H1 (cell line): ENCODE results near the gene ZSWIM7. TPM values are rescaled to one million over a fixed set of nuclear protein-coding genes. Genes with fewer than 3 reads are reported as not detected.
A peak's percentile ranks its signal among the peaks of the same experiment; 100 is the strongest.

Experiments
- CTCF ChIA-PET: fragments of 300-600 bp; sonication (Branson Sonifier 250); formaldehyde crosslinking; loops from one replicate; lab custom pipeline; 2021; ENCODE audit not compliant: partially characterized antibody; lab: Charles Lee
- POLR2A ChIA-PET: fragments of 300-600 bp; sonication (Branson Sonifier 250); formaldehyde crosslinking; loops from one replicate; lab custom pipeline; 2021; ENCODE audit warnings: inconsistent platforms; ENCODE audit not compliant: partially characterized antibody; lab: Charles Lee
- DNase-seq, 2 experiments: peaks; one replicate each; pipeline versions ENCODE4 v3.0.0 to v3.0.0-alpha.2; 2010 to 2022; ENCODE audit warnings: low spot score in 2 of 2, low read depth in 1 of 2, mixed read lengths in 1 of 2
- FAIRE-seq: peaks from 2 replicates; lab custom pipeline; 2011; peaks lifted over from hg19 to GRCh38; lab: Jason Lieb, UNC
- H2AFZ ChIP-seq: 2 replicates; pipeline ENCODE4 v1.8.1; 2012; ENCODE audit warnings: low read length, inconsistent platforms
- H2AK5ac ChIP-seq: 2 replicates; pipeline ENCODE4 v1.6.1; 2013; ENCODE audit warnings: low read depth, low read length
- H2BK120ac ChIP-seq: replicated peaks from 2 replicates; pipeline ENCODE3; 2013; ENCODE audit warnings: low read depth, low read length, inconsistent platforms
- H2BK12ac ChIP-seq: 2 replicates; pipeline ENCODE4 v1.6.1; 2013; ENCODE audit warnings: low read depth, low read length
- H2BK15ac ChIP-seq: 2 replicates; pipeline ENCODE4 v1.6.1; 2013; ENCODE audit warnings: low read length
- H2BK20ac ChIP-seq: 2 replicates; pipeline ENCODE4 v1.6.1; 2013; ENCODE audit warnings: low read length
- H2BK5ac ChIP-seq: 2 replicates; pipeline ENCODE4 v1.6.1; 2013; ENCODE audit warnings: low read depth, low read length
- H3K14ac ChIP-seq: 2 replicates; pipeline ENCODE4 v1.6.1; 2013; ENCODE audit warnings: inconsistent platforms; ENCODE audit not compliant: insufficient read length
- H3K18ac ChIP-seq: 2 replicates; pipeline ENCODE4 v1.6.1; 2013; ENCODE audit warnings: low read length; ENCODE audit errors: extremely low read depth
- H3K23ac ChIP-seq: 2 replicates; pipeline ENCODE4 v1.6.1; 2013; ENCODE audit warnings: inconsistent platforms; ENCODE audit not compliant: insufficient read length
- H3K23me2 ChIP-seq: 2 replicates; pipeline ENCODE4 v1.6.1; 2013; ENCODE audit warnings: low read depth, low read length
- H3K27ac ChIP-seq: 2 replicates; pipeline ENCODE4 v1.6.1; 2011; ENCODE audit warnings: low read depth, low read length, inconsistent platforms
- H3K27me3 ChIP-seq, 4 experiments: replicated peaks in 1 of 4; 1 replicate in 1 of 4; 2 replicates in 3 of 4; pipeline versions ENCODE4 v1.6.1 to v1.8.1; 2011 to 2013; ENCODE audit warnings: low read length in 3 of 4, mild to moderate bottlenecking in 3 of 4, inconsistent platforms in 2 of 4, mixed read lengths in 2 of 4, moderate library complexity in 1 of 4; ENCODE audit not compliant: control insufficient read depth in 3 of 4, insufficient read depth in 3 of 4; ENCODE audit errors: extremely low read depth in 1 of 4
- H3K36me3 ChIP-seq, 4 experiments: 2 replicates each; pipeline versions ENCODE4 v1.6.1 to v1.8.1; 2011 to 2013; ENCODE audit warnings: mild to moderate bottlenecking in 4 of 4, low read length in 3 of 4, moderate library complexity in 2 of 4, control low read depth in 1 of 4, inconsistent platforms in 1 of 4; ENCODE audit not compliant: insufficient read depth in 4 of 4, control insufficient read depth in 2 of 4
- H3K4ac ChIP-seq: replicated peaks from 2 replicates; pipeline ENCODE3; 2013; ENCODE audit warnings: low read length, low read depth, mixed read lengths, inconsistent platforms; ENCODE audit not compliant: insufficient read length
- H3K4me1 ChIP-seq, 4 experiments: replicated peaks in 1 of 4; 1 replicate in 1 of 4; 2 replicates in 3 of 4; pipeline versions ENCODE4 v1.6.1 to v1.8.1; 2011 to 2013; ENCODE audit warnings: low read length in 3 of 4, inconsistent platforms in 2 of 4, mixed read lengths in 1 of 4; ENCODE audit not compliant: insufficient read depth in 4 of 4, control insufficient read depth in 3 of 4
- H3K4me2 ChIP-seq, 2 experiments: 2 replicates each; pipeline versions ENCODE4 v1.6.1 to v1.8.1; 2011 to 2013; ENCODE audit warnings: low read depth in 2 of 2, low read length in 2 of 2, control low read depth in 1 of 2, inconsistent platforms in 1 of 2, mild to moderate bottlenecking in 1 of 2; ENCODE audit not compliant: insufficient read depth in 1 of 2
- H3K4me3 ChIP-seq, 4 experiments: fragments of 200-600, 300-600 bp in 1 of 4; sonication (generic), shearing (Covaris generic), sonication (Bioruptor Twin) in 1 of 4; 2 replicates each; pipeline versions ENCODE4 v1.5.1 to v1.8.1; 2011 to 2016; ENCODE audit warnings: low read length in 4 of 4, low read depth in 3 of 4, control low read depth in 2 of 4, inconsistent platforms in 2 of 4, mild to moderate bottlenecking in 2 of 4, mixed read lengths in 1 of 4, moderate library complexity in 1 of 4; ENCODE audit not compliant: insufficient read depth in 2 of 4; ENCODE audit errors: extremely low read depth in 1 of 4
- H3K56ac ChIP-seq: replicated peaks from 2 replicates; pipeline ENCODE3; 2013; ENCODE audit warnings: low read depth, mild to moderate bottlenecking, mixed read lengths, low read length, inconsistent platforms; ENCODE audit not compliant: insufficient read length
- H3K79me1 ChIP-seq: 2 replicates; pipeline ENCODE4 v1.6.1; 2013; ENCODE audit warnings: low read depth, low read length, control low read depth
- H3K79me2 ChIP-seq, 2 experiments: 2 replicates each; pipeline versions ENCODE4 v1.6.1 to v1.8.1; 2012 to 2013; ENCODE audit warnings: low read length in 2 of 2, mild to moderate bottlenecking in 2 of 2, inconsistent platforms in 1 of 2; ENCODE audit not compliant: insufficient read depth in 2 of 2, control insufficient read depth in 1 of 2
- H3K9ac ChIP-seq, 4 experiments: replicated peaks in 1 of 4; 1 replicate in 1 of 4; 2 replicates in 3 of 4; pipeline versions ENCODE4 v1.6.1 to v1.8.1; 2011 to 2013; ENCODE audit warnings: low read depth in 3 of 4, low read length in 3 of 4, control low read depth in 2 of 4, mild to moderate bottlenecking in 2 of 4, moderate library complexity in 2 of 4, inconsistent platforms in 1 of 4; ENCODE audit errors: extremely low read depth in 1 of 4
- H3K9me3 ChIP-seq, 2 experiments: 2 replicates each; pipeline versions ENCODE4 v1.6.1 to v1.8.1; 2012 to 2013; ENCODE audit warnings: mild to moderate bottlenecking in 2 of 2, moderate library complexity in 2 of 2, control low read depth in 1 of 2, inconsistent platforms in 1 of 2, low read depth in 1 of 2, low read length in 1 of 2, mixed read lengths in 1 of 2; ENCODE audit not compliant: insufficient read depth in 2 of 2
- H4K20me1 ChIP-seq, 2 experiments: replicated peaks in 1 of 2; 2 replicates each; pipeline versions ENCODE3 to v1.8.1; 2011 to 2013; ENCODE audit warnings: inconsistent platforms in 2 of 2, low read length in 2 of 2, mild to moderate bottlenecking in 1 of 2; ENCODE audit not compliant: insufficient read depth in 2 of 2, control insufficient read depth in 1 of 2
- H4K5ac ChIP-seq: 2 replicates; pipeline ENCODE4 v1.6.1; 2013; ENCODE audit warnings: low read length, low read depth, mixed read lengths, inconsistent platforms; ENCODE audit not compliant: insufficient read length
- H4K8ac ChIP-seq: 2 replicates; pipeline ENCODE4 v1.8.0; 2013; ENCODE audit warnings: mild to moderate bottlenecking, moderate library complexity, low read length, inconsistent platforms; ENCODE audit not compliant: insufficient read depth; ENCODE audit errors: extremely low read depth
- H4K91ac ChIP-seq: replicated peaks from 2 replicates; pipeline ENCODE3; 2013; ENCODE audit warnings: low read length, mixed read lengths, inconsistent platforms; ENCODE audit not compliant: insufficient read length
- E2F6 ChIP-seq: IDR thresholded peaks from 2 replicates; pipeline ENCODE4 v1.6.1; 2012; ENCODE audit warnings: inconsistent platforms
- EZH2 ChIP-seq: fragments of 200-600 bp; sonication (generic); IDR thresholded peaks from 2 replicates; pipeline ENCODE4 v1.7.1; 2012; ENCODE audit warnings: low read depth, mild to moderate bottlenecking, moderate library complexity, low read length, inconsistent platforms; ENCODE audit not compliant: severe bottlenecking
- MAX ChIP-seq: IDR thresholded peaks from 2 replicates; pipeline ENCODE4 v1.6.1; 2012; ENCODE audit warnings: inconsistent platforms
- RBBP5 ChIP-seq: IDR thresholded peaks from 2 replicates; pipeline ENCODE4 v1.7.1; 2012; ENCODE audit warnings: low read depth, mild to moderate bottlenecking, inconsistent platforms, low read length, moderate library complexity, borderline replicate concordance
- SP2 ChIP-seq: IDR thresholded peaks from 2 replicates; pipeline ENCODE4 v1.6.1; 2012; ENCODE audit warnings: mild to moderate bottlenecking, low read length, inconsistent platforms
- whole genome bisulfite sequencing, 2 experiments: shearing (Covaris generic) in 1 of 2; methylation state at CpG; one replicate each; pipeline versions ENCODE4 v1.1.6 to v1.1.7; 2013 to 2015; ENCODE audit warnings: low lambda C conversion rate in 2 of 2, mixed read lengths in 2 of 2, inconsistent platforms in 1 of 2, low coverage in 1 of 2, missing lambda C conversion rate in 1 of 2; ENCODE audit not compliant: insufficient replicate concordance in 2 of 2, insufficient coverage in 1 of 2, insufficient read length in 1 of 2; ENCODE audit errors: extremely low coverage in 1 of 2, missing lambda C conversion rate in 1 of 2; 5-methylcytosine and 5-hydroxymethylcytosine counted together
- polyA plus RNA-seq, 7 experiments: library from polyadenylated mRNA; depleted of rRNA in 3 of 7; stranded (reverse) in 5 of 7; unstranded in 2 of 7; fragments of >200 nt in 5 of 7; fragments of 200-250 nt in 2 of 7; gene quantifications; 1 replicate in 5 of 7; 2 replicates in 1 of 7; 4 replicates in 1 of 7; pipeline versions ENCODE4 v1.2.1 to v1.2.3, GENCODE V29; 2011 to 2013; ENCODE audit warnings: missing spikeins in 2 of 7, mixed read lengths in 2 of 7
- total RNA-seq: library from RNA; stranded (reverse); fragmentation: NEBNext Ultra II Directional; extraction: Animal tissue kit (Norgen Biotek cat#: 25700); gene quantifications from 2 replicates; pipeline ENCODE4 v1.2.1, GENCODE V29; 2021

ZSWIM7 gene
- total and polyA plus RNA-seq, 2 of the 8 experiments (the other 6 are each of a cell fraction or from before 2014, with no cell fraction given): 39.3 to 57.7 TPM

- peaks cover 14% of the 10 kb centered on the region for H3K23me2 ChIP-seq
- no peak overlapping the region for H3K23ac ChIP-seq
- no peak overlapping the region for H4K5ac ChIP-seq
- H2AFZ ChIP-seq: no peak overlapping the region
- H2BK12ac ChIP-seq: peak overlapping the region; percentile 93; the same call in 1 of the 2 replicates
- POLR2A ChIA-PET: interaction anchor here (0.7 to 3.5 kb wide), 10 partner anchors 9 to 89 kb away, joined by 3 to 41 read pairs (median 4); partner anchors contain the start of genes TTC19 and ZSWIM7
- no peak overlapping the region for H2BK20ac ChIP-seq
- peak overlapping the region; percentile 87; the same call in 1 of the 2 replicates for H3K18ac ChIP-seq
- H4K20me1 ChIP-seq: no peaks in the 10 kb centered on the region
- H3K4ac ChIP-seq: no peak overlapping the region
- H3K9ac ChIP-seq: no peak overlapping the region
- peaks cover 10 to 41% (median 35%) of the 10 kb centered on the region in 4 experiments for H3K27me3 ChIP-seq
- WGBS, 2 experiments: 24% methylated on average over 35 of the region's 40 CpGs; no CpG with 5 or more reads in 1 of the 2 experiments
- CTCF ChIA-PET: interaction anchor here (1.4 to 3.3 kb wide), 11 partner anchors 12 to 63 kb away, joined by 3 to 38 read pairs (median 6); partner anchors contain the start of genes TTC19 and ZSWIM7
- H3K27ac ChIP-seq: no peak overlapping the region
- no peak for FAIRE-seq
- H3K36me3 ChIP-seq: no peaks in the 10 kb centered on the region
- no peak overlapping the region for H2BK15ac ChIP-seq
- H3K56ac ChIP-seq: no peak overlapping the region
- no peaks in the 10 kb centered on the region for H3K9me3 ChIP-seq
- peak overlapping the region; percentile 59 to 100 for H3K4me2 ChIP-seq
- H3K4me1 ChIP-seq: peaks cover 5 to 17% (median 5%) of the 10 kb centered on the region in 4 experiments; a peak in 6 of 7 replicates
- no peaks in the 10 kb centered on the region for H3K79me2 ChIP-seq
- peak overlapping the region; percentile 35 to 66 (median 42) for H3K4me3 ChIP-seq
- peak; percentile 94 for TF ChIP-seq E2F6
- TF ChIP-seq MAX: peak; percentile 85
- TF ChIP-seq RBBP5: peak; percentile 20; the same call in 1 of the 2 replicates
- TF ChIP-seq EZH2: peak; percentile 64
- TF ChIP-seq SP2: no peak
- H2AK5ac ChIP-seq: peak overlapping the region; percentile 65; the same call in 1 of the 2 replicates
- H4K91ac ChIP-seq: no peak overlapping the region
- no peaks in the 10 kb centered on the region for H3K79me1 ChIP-seq
- H3K14ac ChIP-seq: no peak overlapping the region
- peak in 1 of 2 experiments; percentile 74 for DNase-seq
- no peak overlapping the region for H2BK120ac ChIP-seq
- no peak overlapping the region for H2BK5ac ChIP-seq
- H4K8ac ChIP-seq: no peak overlapping the region; the same call in 1 of the 2 replicates
Observed at GRCh38 chr17:15943971-15944758, 55.3 kb downstream of the ZSWIM7 start.
